GM19395 (cell line): ENCODE measurements around the gene RPL22.

Experiments
- ATAC-seq: cut with Tn5 transposase; IDR thresholded peaks from one replicate; pipeline ENCODE4 v1.9.1; 2021; ENCODE audit warnings: mild to moderate bottlenecking, moderate library complexity; ENCODE audit not compliant: unreplicated experiment

Gene RPL22

DNA sequence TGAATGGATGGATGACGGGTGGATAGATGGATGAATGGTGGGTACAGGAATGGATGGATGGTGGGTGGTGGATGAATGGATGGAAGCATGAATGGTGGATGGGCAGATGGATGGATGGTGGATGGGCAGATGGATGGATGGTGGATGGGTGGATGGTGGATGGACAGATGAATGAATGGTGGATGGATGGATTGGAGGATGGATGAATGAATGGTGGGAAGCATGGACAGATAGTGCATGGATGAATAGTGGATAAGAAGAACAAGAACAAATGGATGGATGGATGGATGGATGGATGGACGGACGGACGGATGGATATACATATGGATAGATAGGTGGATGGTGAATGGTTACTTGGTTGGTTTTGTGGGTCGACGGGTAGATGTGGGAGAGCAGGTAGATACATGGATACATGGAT is 24.0 kb downstream of the RPL22 start:
- ATAC-seq, result no peak

DNA sequence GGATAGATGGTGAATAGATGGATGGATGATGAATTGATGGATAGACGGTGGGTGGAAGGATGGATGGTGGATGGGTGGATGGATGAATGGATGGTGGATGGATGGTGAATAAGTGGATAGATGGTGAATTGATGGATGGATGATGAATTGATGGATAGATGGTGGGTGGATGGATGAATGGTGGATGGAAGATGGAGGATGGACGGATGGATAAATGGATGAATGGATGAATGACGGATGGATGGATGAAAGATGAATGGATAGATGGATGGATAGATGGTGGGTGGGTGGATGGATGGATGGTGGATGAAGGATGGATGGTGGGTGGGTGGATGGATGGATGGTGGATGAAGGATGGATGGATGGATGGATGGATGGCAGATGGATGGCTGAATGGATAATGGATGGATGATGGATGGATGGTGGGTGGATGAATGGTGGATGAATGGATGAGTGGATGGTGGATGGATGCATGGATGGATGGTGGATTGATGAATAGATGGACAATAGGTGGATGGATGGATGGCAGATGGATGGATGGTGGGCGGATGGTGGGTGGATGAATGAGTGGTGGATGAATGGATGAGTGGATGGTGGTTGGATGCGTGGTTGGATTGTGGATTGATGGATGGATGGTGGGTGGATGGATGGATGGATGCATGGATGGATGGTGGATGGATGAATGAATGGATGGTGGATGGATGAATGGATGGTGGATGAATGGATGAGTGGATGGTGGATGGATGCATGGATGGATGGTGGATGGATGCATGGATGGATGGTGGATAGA is 24.6 kb downstream of the RPL22 start:
- ATAC-seq, result no peak

DNA sequence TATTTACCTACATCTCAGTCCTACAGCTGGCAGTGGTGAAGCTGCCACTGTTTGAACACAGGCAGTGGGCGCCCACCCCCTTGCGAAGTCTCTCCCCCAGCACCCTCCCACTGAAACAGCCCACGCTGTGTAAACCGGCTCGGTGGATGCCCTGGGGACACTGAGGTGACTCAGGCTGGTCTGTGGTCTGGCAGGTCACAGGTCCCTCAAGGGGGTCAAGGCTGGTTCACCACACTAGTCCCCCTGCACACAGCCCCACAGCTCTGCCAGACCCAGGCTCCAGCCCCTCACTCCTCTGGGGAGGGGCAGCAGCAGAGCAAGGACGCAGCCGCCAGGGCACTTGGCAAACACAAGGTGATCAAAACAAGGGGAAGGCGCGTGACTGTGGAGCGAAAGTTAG is 26.8 kb downstream of the RPL22 start:
- no peak for ATAC-seq

DNA sequence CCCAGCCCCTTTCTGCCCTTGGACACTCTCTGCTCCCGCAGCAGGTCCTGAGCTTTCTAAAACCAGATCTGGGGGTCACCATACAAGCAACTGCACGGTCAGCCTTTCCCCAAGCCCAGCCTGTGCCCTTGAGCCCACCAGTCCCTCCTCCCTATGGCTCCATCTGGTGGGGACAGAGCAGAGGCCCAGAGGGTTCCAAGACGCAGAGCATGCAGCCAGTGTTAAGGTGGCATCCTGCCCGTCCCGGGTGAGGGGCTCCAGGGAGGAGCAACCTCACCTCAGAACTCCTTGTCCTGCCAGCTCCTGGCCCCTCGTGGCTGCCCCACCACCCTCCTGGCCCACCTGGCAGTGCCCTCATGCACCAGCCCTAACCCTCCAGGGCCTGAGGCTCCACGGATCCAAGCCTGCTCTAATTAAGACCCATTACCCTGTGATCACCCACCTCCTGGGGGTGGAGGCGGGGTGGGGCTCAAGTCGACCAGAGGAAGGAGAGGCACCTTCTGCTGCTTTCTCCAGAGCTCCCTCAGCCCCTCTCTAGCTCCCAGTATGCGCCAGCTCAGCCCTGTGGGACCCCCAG is 27.8 kb downstream of the RPL22 start:
- ATAC-seq, result no peak

DNA sequence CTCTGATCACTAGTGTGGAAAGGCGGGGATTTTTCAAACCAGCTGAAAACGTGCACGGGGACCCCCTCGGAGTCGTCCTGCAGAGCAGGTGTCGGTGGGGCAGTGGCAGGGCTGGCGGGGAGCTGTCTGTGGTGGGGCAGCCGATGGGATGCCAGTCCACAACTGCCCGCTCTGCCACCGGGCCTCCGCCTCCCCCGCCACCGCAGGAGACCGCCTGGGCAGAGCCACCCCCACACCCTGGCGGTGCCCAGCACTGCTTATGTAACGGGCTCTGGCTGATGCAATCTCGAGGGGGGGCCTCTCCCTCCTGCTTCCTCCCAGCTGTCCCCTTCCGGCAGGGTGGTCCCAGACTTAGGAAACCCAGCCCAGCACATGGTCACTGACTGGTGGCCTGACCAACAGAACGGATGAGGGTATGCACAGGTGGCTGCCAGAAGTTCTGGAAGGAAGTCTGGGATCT is 28.6 kb downstream of the RPL22 start:
- no peak for ATAC-seq

DNA sequence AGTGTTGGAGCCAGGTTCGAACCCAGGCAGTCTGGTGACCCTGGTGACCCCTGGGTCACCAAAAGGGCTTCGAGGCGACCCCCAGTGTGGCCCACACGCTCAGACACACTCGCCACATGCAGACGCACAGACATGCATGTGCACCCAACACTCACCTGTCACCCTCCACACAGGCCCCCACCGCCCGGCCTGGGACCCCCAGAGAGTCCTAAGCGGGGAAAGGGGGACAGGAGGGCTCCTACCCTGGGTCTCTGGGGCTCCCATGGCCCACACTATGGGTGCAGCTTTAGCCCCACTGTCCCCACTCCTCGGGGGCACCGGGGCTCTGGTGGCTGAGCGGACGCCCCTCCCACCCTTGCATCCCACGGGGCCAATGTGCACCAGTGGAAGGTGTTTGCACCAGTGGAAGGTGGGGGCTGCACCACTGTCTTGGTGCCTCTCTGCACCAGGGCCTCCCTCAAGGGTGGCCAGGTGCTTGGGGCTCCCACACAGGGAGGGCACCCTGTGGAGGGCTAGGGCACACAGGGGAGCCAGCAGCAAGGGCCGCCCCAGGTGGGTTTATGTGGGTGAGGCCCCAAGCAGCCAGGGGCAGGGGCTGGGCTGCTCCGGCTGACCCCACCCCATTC is 29.2 kb downstream of the RPL22 start:
- no peak for ATAC-seq

DNA sequence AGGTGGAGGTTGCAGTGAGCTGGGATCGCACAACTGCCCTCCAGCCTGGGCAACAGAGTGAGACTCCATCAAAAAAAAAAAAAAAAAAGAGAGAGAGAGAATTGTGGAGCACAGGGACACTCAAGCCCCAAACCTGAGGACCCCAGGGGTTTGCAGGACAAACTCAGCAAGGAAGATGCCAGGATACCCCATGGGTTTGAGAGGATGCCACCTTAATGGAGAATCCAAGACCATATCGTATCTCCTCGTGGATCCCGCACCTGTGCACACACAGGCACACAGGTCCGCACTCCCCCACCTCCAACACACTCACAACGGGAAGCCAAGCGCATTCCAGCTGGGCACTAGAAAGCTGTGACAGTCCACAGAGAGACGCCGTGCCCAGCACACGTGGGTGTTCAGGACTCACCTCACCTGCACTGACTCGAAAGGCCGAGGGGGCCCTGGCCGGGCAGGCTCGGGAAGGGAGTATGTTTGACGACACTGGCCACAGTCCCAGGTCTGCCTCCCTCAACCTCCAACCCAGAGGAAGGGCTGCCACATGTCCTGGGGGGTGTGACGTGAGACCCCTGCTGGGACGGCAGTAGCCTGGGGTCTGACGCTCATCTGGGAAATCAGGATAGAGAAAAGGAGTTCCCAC is 30.3 kb downstream of the RPL22 start:
- ATAC-seq, result no peak

DNA sequence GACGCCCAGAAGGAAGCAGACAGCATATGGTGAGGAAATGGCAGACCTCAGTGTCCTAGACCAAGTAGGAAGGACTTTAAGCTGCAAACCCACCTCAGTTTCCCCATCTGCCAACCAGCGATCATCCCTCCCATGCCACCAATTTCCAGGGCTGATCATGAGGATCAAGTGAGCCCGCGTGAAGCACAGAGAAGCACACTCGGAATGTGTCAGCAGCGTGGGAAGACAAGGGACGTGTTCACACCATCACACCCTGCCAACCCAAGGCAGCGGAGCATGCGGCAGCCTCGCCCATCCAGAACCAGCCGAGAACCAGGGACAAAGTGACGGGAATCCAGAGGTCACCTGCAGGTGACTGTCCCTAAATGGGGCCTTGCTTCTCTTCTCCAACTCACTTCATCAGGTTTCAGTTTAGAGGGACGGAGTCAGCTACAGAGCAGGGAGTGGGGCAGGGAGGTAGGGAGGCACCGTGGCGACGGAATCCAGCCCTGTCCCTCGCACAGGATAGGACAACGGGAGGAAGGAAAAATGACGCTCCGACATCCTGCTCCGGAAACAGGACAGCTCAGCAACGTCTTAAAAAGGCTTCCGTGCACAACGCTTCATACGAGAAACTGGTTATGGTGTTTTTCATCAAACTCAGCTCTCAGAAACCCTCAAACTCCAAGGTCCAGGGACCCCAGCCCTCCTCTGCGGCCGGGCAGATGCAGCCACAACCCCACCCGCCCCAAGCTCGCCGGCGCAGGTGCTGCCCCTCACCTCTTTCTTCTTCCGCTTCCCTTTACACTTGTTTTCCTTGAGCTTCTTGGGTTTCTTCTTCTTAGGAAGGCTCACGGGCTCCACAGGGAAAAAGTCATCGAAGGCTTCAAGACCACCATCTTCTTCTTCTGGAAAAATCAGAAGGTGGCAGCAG is 31.7 kb downstream of the RPL22 start:
- no peak for ATAC-seq

DNA sequence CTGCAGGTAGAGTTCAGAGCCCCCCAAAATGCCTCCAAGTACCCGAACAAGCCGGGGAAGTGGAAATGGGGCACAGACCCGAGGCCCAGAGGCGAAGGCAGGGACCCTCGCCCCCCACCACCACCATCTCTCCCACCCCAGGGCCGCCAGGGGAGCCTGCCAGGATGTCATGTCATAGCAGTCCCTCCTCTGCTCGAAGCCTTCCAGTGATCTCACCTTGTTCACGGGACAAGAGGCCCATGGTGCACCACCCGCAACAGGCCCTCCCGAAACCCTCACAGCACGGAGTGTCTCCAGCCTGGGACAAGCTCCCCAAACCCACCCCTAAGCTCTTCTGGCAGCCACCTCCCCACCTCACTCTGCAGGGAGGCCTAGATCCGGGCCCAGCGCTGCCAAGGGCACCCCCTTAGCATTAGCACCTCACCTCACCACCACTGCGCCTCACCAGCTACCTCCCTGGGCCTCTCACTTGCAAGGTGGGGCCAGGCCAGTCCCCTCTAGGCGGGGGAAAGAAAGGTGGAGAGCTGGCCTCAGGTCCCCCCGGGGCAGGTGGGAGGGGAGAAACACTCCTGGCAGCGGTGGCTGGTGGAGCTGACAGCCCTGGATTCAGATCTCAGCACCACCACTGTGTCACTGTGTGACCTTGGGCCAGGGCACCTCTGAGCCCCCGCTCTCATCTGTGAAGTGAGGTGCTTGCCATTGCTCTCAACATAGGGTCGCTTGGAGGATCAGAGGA is 32.6 kb downstream of the RPL22 start:
- no peak for ATAC-seq

DNA sequence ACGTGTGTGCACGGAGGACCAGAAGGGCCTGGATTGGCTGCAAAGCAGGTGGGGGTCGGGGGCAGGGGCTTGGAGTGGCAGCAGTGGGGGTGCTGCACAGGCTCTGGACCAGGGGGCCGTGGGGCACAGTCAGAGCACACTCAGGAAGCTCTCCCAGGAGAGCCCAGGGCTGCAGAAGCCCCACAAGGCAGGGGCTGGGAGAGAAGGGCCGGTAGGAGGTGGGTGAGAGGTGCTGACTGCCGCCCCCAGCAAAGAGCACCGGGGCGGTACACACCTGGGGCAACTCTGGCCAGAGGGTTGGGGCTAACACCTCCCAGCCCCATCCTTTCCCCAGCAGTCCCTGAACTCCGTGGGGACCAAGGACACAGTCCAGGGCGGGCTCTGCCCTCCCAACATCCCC is 33.2 kb downstream of the RPL22 start:
- ATAC-seq, result no peak

DNA sequence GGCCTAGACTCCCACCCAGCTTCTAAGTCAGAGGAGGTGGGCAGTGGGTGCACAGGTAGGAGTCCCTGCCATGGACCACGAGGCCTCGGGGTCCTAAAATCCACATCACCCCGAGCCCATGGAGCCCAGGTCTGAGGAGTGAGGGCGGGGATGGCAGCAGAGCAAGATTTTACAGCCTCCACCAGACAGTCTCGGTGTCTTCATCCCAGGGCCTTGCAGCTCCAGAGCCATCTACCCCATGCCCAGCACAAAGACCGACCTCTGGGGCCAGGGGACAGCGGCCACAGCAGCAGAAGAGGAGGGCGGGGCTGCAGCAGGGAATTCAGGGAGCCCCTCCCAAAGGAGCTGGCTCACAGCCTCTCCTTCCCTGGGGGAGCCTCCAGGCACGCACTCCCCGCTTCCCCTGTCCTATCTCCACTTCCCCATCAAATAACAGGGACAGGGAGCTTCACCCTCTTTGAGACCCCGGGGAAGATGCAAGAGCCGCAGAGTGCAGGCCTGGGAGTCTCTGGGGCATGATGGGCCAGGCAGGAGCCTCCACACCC is 33.9 kb downstream of the RPL22 start:
- no peak for ATAC-seq

DNA sequence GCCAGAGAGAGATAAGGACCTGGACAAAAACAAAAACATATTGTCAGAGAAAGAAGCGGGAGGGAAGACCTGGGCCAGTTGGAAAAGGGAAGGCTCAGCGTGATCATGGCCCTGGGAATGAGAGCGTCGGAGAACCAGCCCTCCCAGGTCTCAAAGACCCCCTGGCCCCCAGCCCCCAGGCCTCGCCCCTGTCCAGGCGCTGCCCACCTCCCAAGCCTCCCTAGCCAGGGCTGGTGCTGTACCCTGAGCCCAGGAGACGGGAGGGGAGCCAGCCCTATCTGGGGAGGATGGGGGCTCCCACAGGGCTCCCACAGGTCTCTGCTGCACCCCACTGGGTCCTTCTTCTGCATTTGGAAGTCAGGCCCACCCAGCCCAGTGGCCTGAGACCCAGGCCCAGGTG is 34.4 kb downstream of the RPL22 start:
- ATAC-seq, result no peak

DNA sequence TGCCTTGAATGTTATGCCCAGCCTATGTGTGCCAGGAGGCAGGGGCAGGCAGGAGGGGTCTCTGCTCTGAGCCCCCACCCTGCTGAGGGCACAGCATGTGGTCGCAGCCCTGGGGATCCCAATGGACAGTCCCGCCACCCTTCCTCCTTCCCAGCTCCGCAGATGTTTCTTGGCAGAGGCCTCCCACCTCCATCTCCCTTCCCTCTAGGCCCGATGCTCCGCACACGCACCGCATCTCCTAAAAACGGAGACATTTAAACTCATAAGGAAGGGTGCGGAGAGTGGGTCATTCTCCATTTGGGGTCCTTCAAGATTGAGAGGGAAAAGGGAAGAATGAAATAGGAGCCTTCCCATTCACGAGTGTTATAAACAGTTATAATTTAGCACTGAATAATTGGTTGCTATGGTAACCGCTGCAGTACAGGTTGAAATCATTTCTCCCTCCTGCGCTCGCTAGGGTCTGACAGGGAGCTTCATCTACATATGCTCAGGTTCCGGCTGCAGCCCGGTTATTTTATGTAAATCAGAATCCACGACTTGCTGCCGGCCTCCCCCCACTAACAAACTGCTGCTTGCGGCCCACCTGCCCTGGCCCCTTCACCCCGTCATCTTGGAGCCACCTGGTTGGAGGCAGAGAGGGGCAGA is 35.3 kb downstream of the RPL22 start:
- no peak for ATAC-seq

DNA sequence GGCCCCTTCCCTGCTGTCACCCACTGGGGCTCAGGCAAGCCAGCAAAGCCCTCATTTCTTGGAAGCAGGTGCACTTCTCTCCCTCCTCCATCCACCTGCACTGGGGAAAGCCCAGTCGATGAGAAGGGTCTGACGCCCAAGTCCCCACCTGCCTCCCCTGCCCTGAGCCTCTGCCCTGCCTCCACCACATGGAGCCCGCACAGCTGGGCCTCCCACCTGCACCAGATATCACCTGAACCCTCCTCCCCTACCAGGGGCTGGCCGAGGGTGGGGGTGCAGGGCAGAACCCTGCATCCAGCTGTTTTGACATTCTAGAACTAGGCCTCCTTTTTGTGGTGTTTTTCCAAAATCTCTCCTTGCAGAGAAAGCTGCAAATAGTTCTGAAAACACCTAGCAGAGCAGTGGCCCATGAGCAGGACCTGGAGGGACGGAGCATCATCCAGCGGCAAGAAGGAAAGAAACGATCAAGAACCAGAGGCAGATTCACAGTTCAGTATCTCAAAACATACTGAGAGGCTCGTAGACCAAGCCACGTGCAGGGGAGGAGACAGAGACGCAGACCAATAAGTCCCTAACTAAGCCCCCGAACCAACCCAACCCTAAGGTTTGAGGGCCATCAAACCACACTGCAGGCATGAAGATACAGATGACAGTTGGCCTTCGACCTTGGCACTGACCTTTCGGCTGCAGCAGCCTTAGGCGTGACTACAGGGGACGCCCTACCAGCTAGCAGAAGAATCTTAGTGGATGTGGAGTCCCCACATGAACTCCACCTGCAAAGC is 36.0 kb downstream of the RPL22 start:
- ATAC-seq, result no peak

DNA sequence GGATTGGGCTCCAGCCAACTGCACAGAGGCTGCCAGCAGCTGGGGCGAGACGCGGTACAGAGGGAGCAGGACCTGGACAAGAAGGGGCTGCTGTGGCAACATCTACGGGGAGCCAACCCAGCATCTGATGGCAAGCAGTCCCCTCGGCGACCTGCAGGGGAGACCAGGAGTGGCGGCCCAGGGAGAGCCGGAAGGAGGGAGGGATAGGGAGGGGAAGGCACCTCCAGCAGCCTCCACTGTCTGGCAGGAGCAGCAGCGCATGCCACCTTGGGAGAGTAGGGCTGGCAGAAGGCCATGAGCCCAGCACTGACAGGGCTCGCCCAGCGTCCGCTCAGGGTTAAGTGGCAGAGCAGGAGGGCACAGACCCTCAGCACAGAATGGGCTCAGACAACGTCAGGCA is 36.6 kb downstream of the RPL22 start:
- ATAC-seq, result no peak

DNA sequence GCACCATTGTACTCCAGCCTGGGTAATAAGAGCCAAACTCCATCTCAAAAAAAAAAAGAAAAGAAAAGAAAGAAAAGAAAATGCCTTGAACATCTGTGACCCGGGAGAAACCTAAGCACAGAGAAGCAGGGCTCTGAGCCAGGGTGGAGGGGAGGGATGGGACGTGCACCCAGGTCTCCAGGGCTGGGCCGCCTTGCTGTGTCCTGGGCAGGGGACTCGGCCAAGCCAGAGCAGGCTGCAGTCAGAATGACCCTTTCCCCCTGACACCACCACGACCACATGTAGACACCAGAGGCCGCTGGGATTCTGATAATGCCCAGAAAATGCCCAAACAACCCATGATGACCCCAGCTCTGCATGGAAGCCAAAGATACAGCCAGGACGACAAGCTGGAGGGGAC is 37.1 kb downstream of the RPL22 start:
- ATAC-seq, result no peak

DNA sequence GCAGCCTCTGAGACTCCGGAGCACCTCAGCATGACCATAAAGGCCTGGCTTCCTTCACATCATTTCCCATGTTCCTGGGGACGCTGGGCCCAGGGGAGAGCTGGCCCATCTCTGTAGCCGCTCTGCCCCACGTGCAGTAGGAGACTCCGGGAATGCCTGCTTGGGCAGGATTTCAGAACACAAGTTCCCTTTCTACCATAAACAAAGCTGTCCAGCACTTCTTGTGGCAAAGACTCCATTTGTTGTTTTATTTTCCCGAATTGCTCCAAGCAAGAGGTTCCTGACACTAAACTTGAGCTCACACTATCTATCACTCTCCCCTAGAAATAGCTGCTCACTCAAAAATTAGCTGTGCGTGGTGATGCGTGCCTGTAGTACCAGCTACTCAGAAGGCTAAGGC is 41.2 kb downstream of the RPL22 start:
- no peak for ATAC-seq

DNA sequence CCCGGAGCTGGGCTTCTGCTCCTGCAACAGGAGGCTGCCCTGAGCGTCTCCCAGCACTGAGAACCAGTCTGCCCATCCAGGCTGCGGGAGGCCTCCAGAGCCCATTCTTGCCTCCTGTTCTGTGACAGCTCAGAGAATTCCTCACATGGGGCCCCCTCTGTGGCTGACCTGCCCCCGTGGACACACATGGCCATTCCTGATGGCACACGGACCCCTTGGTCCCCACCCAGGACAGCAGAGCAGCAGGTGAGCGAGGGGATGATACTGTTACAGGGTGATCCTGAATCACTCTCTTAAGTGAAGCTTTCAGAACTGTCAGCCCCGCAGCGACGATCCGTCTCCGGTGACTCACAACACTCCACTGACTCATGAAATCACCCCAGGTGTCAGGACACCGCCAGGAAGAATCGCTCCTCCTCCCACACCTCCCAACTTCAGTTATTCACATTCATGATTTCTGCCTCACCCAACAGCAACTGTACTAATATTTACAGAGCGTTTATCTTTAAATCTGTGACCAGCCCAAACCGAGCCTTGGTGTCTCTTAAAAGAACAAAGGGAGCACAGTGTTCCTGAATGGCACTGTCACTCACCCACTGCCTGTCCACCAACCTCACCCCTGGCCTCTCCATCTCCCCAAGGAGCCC is 41.7 kb downstream of the RPL22 start:
- no peak for ATAC-seq
